ENCODE measurements around the gene PRKX.
"Not testable (repeated sequence)": the region's sequence is repeated elsewhere in the genome, so short reads cannot be mapped to it uniquely, and the experiment has no call there.

The PRKX gene

DNA sequence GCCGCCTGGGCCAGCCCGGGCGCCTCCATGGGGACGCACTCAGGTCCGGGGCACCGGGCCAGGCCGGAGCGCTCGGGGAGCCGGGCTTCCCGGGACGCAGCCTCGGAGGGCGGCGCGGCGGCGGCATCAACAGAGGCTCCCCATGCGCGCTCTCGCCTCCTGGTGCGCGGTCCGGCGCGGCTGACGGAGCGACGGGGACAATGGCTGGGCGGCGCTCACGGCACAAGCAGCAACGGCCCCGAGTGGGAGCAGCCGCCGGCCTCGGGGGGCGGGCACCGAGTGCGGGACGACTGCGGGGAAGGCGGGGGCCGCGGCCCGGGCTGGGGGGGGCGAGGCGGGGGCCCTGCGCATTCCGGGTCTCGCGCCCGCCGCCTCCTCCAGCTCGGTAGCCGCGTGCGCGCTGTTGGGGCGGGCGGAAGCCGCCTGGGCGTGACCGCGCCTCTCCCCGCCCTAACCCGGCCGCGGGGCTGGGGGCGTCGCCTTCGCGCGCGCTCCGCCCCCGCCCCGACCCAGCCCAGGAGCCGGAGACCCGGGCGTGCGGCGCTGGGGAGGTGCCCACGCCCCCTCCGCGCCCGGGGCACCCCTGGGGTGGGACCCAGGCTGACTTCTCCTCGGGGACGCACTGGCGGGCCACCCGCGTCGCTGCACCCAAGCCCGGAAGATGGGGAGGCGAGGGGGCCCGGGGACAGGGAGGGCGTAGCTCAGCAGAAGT, at the start of gene PRKX:
PRKX (minus strand) TSS at position 425 of the 712 bp plus-strand sequence; CDS start at position 29, 396 bp downstream.
- DNase-seq (ENCODE audit: low spot score): peak; percentile 8

GRCh38 chrX:3763111-3763510, 49.7 kb upstream of the PRKX start:
- DNase-seq (ENCODE audit: low spot score): no peak

DNA sequence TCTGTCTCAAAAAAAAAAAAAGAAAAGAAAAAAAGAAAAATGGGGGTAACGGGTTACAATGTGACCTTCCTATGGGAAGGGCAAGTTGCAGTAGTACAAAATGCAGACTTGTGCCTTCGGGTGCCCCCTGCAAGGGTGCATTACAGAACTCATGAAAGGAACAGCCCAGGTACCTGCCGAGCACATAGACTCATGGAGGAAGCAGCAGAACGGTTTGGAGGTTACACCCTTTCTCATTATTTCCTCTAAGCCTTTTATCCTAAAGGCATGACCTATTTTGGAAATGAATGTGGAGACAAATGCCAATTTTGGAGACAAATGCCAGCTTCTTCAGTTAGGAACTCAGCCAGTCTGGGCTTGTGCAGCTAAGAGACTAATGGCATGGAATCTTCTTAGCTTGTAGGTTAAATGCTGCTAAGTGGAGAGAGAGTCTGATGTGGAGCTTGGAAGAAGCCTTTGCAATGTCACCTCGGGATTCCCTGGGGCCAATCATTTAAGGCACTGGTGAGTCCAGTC, 44.1 kb upstream of the PRKX start:
- DNase-seq (ENCODE audit: low spot score): no peak

DNA sequence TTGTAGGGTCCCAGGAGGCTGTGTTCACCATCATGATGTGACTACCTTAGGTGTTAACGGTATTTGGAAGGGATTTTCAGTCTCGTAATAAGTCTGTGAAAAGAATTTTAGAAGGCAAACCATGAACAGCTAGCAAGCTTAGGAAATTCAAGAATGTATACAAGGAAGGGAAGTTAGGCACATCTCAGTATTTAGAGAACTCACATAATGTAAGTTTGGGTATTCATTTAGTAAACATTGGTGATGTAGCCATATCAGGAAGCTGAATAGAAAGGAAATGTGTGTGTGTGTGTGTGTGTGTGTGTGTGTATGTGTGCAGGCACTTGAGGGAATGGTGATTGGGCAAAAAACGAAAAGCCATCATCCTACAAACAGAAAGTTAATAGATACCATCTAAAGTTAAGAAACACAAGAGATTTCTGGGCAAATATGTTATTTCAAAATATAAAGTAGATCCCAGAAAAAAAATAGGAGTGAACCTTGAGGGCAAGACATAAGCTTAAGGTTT, 34.7 kb upstream of the PRKX start:
- DNase-seq (ENCODE audit: low spot score): no peak

DNA sequence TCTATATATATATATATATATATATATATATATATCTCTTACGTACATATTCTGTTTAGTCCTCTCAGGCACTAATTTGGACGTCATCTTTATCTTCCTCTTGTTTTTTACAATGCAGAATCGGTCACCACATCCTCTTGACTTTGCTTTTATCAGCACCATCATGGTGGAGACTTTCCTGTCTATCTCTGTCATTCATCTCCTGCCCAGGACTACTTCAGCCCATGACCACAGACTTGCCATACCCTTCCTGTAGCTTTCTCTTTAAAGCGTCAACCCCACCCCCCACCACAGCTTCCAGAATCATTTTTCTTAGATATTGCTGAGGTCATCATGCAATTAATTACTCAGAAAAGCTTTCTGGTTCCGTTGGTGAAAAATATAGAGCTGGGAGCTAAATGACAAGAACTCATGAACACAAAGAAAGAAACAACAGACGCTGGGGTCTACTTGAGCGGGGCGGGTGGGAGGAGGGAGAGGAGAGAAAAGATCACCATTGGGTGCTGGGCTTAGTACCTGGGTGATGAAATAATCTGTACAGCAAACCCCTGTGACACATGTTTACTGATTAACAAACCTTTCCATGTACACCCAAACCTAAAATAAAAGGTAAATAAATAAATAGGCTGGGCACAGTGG, 30.5 kb upstream of the PRKX start:
- DNase-seq (ENCODE audit: low spot score): no peak

- DNase-seq (ENCODE audit: low spot score): not testable (repeated sequence)
These were observed 27.5 kb upstream of the PRKX start for GRCh38 chrX:3740946-3741345.

DNA sequence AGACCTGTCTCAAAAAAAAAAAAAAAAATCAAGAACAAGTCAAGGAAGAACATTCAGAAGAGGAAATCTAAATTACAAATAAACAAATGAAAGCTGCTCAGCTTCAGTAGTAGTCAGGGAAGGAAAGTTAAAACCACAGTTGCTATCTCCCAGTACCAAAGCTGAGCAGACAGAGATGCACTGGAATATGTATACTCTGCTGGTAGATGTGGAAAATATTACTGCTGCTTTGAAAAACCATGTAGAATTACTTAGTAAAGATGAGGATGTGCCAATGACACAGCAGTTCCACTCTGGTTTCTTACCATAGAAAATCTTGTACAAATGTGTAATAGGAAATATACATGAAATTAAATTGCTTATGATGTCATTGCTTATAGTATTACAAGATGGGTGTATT, 25.1 kb upstream of the PRKX start:
- DNase-seq (ENCODE audit: low spot score): no peak

DNA sequence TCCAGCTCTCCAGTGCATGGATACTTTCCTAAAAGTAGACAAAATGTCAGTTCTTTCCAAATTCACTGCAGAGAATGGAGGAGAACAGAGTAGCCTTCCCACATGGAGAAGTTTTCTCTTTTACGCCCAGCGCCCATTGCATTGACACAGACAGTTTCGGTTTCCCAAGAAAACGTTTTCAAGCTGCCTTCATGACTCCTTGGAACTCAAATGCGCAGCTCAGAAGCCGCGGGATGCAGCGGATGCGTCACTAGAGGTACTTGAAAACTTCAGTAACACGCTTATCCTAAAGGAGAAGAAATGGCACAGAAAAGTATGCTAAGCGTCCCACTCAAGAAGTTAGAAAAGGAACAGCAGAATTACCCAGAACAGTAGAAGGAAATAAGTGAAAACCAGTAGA, 23.1 kb upstream of the PRKX start:
- not testable (repeated sequence) for DNase-seq (ENCODE audit: low spot score)

- not testable (repeated sequence) for DNase-seq (ENCODE audit: low spot score)
These were observed 22.4 kb upstream of the PRKX start for GRCh38 chrX:3735891-3736290.

DNA sequence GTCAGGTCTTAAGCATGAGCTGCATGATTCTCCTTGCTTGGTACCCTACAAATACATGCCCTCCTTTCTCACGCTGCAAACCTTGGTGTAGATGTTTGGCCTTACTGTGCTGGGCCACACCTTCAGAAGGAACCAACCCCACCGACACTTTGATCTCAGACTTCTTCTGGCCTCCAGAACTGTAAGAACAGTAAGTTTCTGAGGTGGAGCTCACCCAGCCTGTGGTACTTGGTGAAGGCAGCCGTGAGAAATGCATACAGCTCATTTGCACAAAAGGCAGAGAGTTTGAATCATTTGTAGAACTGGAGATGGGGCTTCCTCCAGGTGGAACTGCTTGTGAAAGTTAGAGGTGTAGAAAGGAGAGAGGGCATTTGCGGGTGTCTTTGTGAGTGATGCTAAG, 21.0 kb upstream of the PRKX start:
- DNase-seq (ENCODE audit: low spot score): not testable (repeated sequence)

DNA sequence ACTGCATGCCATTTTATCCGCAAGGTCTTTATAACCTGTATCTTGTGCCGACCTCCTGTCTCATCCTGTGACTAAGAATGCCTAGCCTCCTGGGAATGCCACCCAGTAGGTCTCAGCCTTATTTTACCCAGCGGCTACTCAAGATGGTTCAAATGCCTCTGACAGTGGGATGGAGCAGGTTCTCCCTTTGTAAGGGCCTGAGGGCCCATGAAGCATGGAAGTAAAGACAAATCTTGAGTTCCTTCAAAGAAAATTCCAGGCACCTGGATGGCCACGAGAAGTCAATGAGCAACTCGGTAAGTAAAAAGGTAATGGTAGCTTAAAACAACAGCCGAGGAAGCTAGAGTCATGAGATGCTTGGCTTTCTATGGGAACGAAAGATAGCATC, 19.6 kb upstream of the PRKX start:
- DNase-seq (ENCODE audit: low spot score): no peak

- DNase-seq (ENCODE audit: low spot score): not testable (repeated sequence)
These were observed 19.0 kb upstream of the PRKX start for GRCh38 chrX:3732326-3733042.

GRCh38 chrX:3728454-3728853, 15.0 kb upstream of the PRKX start:
- no peak for DNase-seq (ENCODE audit: low spot score)

DNA sequence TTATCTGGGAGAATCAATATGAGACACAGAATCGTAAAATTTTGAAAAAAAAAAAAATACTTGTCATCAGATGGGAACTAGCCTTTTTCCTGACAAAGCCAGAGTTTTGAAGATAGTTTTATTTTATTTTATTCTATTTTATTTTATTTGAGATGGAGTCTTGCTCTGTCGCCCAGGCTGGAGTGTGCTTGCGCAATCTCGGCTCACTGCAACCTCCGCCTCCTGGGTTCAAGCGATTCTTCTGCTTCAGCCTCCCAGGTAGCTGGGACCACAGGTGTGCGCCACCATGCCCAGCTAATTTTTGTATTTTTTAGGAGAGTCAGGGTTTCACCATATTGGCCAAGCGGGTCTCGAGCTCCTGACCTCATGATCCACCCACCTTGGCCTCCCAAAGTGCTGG, 10.0 kb upstream of the PRKX start:
- DNase-seq (ENCODE audit: low spot score): not testable (repeated sequence)

GRCh38 chrX:3717742-3718420, 4.4 kb upstream of the PRKX start:
- no peak for DNase-seq (ENCODE audit: low spot score)

DNA sequence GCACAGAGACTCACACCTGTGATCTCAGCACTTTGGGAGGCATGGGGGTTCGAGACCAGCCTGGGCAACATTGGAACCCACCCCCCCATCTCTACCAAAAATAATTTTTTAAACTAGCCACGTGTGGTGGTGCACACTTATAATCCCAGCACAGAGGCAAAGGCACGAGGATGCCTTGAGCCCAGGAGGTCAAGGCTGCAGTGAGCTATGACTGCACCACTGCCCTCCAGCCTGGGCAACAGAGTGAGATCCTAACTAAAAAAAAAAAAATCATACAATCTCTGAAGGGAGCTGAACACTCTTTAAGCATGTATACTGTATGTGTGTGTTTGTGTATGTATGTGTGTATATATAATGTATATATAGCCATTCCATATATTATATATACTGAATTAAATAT, 2.5 kb upstream of the PRKX start:
- no peak for DNase-seq (ENCODE audit: low spot score)

- DNase-seq (ENCODE audit: low spot score): not testable (repeated sequence)
These were observed 1.4 kb upstream of the PRKX start for GRCh38 chrX:3714706-3715479.

DNA sequence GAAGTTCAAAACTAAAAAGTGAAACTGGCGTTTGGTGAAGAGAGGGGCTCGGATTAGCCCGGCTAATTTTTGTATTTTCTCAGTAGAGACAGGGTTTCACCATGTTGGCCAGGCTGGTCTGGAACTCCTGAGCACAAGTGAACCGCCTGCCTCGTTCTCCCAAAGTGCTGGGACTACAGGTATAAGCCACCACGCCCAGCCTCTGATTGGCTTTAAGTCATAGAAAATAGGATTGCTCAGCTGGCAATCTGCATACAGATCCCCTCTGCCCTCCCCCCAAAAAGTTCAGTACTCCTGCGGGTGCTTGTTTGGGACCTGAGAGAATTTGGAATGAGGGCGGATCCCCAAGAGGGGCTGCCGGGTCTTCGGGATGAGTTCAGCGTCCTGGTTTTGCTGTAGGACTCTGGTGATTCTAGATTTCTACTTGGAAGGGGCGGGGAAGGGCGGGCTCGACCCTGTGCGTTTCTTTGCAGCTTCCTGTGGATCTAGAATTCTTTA, 537 bp upstream of the PRKX start:
- no peak for DNase-seq (ENCODE audit: low spot score)

- no peak for DNase-seq (ENCODE audit: low spot score)
These were observed 602 bp downstream of the PRKX start for GRCh38 chrX:3712870-3713224.

DNA sequence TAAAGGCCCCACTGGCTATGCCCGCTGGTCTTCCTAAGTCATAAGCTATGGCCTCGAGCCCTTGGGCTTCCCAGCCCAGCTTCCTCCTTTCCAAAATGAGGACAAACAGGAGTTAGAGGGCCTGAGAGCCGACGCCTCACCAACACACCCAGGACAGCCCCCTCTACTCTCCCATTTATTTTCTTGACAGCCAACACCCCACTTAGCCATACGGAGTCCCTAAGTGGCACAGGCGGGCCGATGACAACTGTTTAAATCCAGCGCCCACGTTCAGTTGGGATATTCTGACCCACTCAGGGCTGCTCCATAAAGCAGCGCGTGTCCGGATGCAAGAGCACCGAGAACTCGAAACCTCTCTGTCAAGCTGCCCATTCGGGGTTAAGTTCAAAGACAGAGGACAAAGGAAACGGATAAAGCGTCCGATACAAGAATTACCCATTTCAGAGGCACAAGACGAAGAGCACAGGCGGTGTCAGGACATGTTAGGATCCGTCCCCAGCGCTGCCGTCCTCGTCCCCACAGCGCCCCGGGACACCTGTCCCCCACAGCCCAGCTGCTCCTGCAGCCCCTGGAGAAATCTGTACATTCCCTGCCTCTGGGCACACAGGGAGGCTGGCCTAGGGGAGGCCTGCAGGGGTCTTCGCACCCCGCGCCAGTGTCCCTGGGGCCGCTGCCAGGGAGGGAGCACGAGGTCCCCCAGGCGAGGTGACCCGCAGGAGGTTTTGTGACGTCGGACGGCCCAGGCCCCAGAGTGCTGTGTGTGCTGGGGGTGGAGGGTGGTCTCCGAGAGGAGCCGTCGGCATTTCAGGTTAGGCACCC, 1.2 kb downstream of the PRKX start:
- DNase-seq (ENCODE audit: low spot score): no peak
